SK-N-SH treated with all-trans-retinoic acid at 6 μM for 48 hours (cell line): Measurements from ENCODE around the gene PRDM11.

ENCODE experiments used
- ATAC-seq: fragments of 200-7000 bp; cut with Tn5 transposase; 3 replicates; pipeline ENCODE4 v1.9.1; 2020; ENCODE audit warnings: mild to moderate bottlenecking, moderate library complexity
- ARNTL ChIP-seq: fragments of 450-650 bp; formaldehyde crosslinking; IDR thresholded peaks from 2 replicates; pipeline ENCODE4 v1.5.0; 2020; ENCODE audit warnings: low read depth, mild to moderate bottlenecking, moderate library complexity, borderline replicate concordance
- BACH2 ChIP-seq: fragments of 250-450 bp; sonication (Bioruptor Pico); IDR thresholded peaks from 2 replicates; pipeline ENCODE4 v1.9.0; 2021; ENCODE audit warnings: mild to moderate bottlenecking, borderline replicate concordance
- CSDC2 ChIP-seq: fragments of 250-450 bp; sonication (Bioruptor Pico); IDR thresholded peaks from 2 replicates; pipeline ENCODE4 v1.5.0; 2020; ENCODE audit warnings: mild to moderate bottlenecking, moderate library complexity
- ESRRG ChIP-seq: fragments of 250-450 bp; sonication (Bioruptor Pico); IDR thresholded peaks from 2 replicates; pipeline ENCODE4 v1.6.1; 2021; ENCODE audit warnings: mild to moderate bottlenecking
- GLIS3 ChIP-seq: fragments of 250-450 bp; sonication (Bioruptor Pico); IDR thresholded peaks from 2 replicates; pipeline ENCODE4 v1.5.0; 2020; ENCODE audit warnings: mild to moderate bottlenecking, moderate library complexity
- ISL1 ChIP-seq: fragments of 250-450 bp; sonication (Bioruptor Pico); IDR thresholded peaks from 2 replicates; pipeline ENCODE4 v2.1.2; 2022; ENCODE audit warnings: mild to moderate bottlenecking, moderate library complexity
- OSR1 ChIP-seq: fragments of 250-450 bp; sonication (Bioruptor Pico); IDR thresholded peaks from 2 replicates; pipeline ENCODE4 v1.8.0; 2022; ENCODE audit warnings: moderate library complexity, mild to moderate bottlenecking, inconsistent platforms
- PPARA ChIP-seq: fragments of 250-450 bp; sonication (Bioruptor Pico); IDR thresholded peaks from 2 replicates; pipeline ENCODE4 v1.5.0; 2020; ENCODE audit warnings: mild to moderate bottlenecking, borderline replicate concordance
- RARB ChIP-seq: fragments of 250-450 bp; sonication (Bioruptor Pico); IDR thresholded peaks from 2 replicates; pipeline ENCODE4 v1.8.0; 2021; ENCODE audit warnings: mild to moderate bottlenecking, moderate library complexity
- SNAI2 ChIP-seq: fragments of 250-450 bp; sonication (Bioruptor Pico); IDR thresholded peaks from 2 replicates; pipeline ENCODE4 v1.5.0; 2020; ENCODE audit warnings: mild to moderate bottlenecking, moderate library complexity
- TCF4 ChIP-seq: fragments of 250-450 bp; sonication (Bioruptor Pico); IDR thresholded peaks from 2 replicates; pipeline ENCODE4 v1.8.0; 2021; ENCODE audit warnings: mild to moderate bottlenecking, moderate library complexity, borderline replicate concordance
- TOX ChIP-seq: fragments of 250-450 bp; sonication (Bioruptor Pico); IDR thresholded peaks from 2 replicates; pipeline ENCODE4 v1.8.0; 2021; ENCODE audit warnings: mild to moderate bottlenecking, moderate library complexity, borderline replicate concordance
- TSHZ2 ChIP-seq: fragments of 250-450 bp; sonication (Bioruptor Pico); IDR thresholded peaks from 2 replicates; pipeline ENCODE4 v1.5.0; 2020; ENCODE audit warnings: mild to moderate bottlenecking, moderate library complexity
- ZC3H10 ChIP-seq: fragments of 250-450 bp; sonication (Bioruptor Pico); IDR thresholded peaks from 2 replicates; pipeline ENCODE4 v1.5.1; 2021; ENCODE audit warnings: mild to moderate bottlenecking, moderate library complexity
- ZFP3 ChIP-seq: fragments of 250-450 bp; sonication (Bioruptor Pico); IDR thresholded peaks from 2 replicates; pipeline ENCODE4 v1.5.0; 2020; ENCODE audit warnings: mild to moderate bottlenecking, moderate library complexity
- ZFP30 ChIP-seq: fragments of 450-650 bp; formaldehyde crosslinking; IDR thresholded peaks from 2 replicates; pipeline ENCODE4 v1.5.0; 2022; ENCODE audit warnings: mild to moderate bottlenecking, moderate library complexity
- ZNF565 ChIP-seq: fragments of 450-650 bp; formaldehyde crosslinking; conservative IDR thresholded peaks from 2 replicates; pipeline ENCODE4 v1.5.0; 2020; ENCODE audit warnings: low read depth, mild to moderate bottlenecking, moderate library complexity
- ZNF70 ChIP-seq: fragments of 450-650 bp; formaldehyde crosslinking; IDR thresholded peaks from 2 replicates; pipeline ENCODE4 v1.5.0; 2020; ENCODE audit warnings: mild to moderate bottlenecking, moderate library complexity
- ZNF8 ChIP-seq: fragments of 450-650 bp; formaldehyde crosslinking; IDR thresholded peaks from 2 replicates; pipeline ENCODE4 v1.5.0; 2020; ENCODE audit warnings: mild to moderate bottlenecking, moderate library complexity
- TF ChIP-seq, protein P1 (sequence below): fragments of 250-450 bp; sonication (Bioruptor Pico); IDR thresholded peaks from 2 replicates; pipeline ENCODE4 v1.5.1; 2020; ENCODE audit warnings: low read depth, mild to moderate bottlenecking, moderate library complexity
- TF ChIP-seq, protein P2 (sequence below): fragments of 250-450 bp; sonication (Bioruptor Pico); IDR thresholded peaks from 2 replicates; pipeline ENCODE4 v1.8.0; 2020; ENCODE audit warnings: mild to moderate bottlenecking, moderate library complexity, borderline replicate concordance
- TF ChIP-seq, protein P3 (sequence below): fragments of 250-450 bp; sonication (Bioruptor Pico); IDR thresholded peaks from 2 replicates; pipeline ENCODE4 v1.5.1; 2021; ENCODE audit warnings: mild to moderate bottlenecking, moderate library complexity

Gene PRDM11

DNA sequence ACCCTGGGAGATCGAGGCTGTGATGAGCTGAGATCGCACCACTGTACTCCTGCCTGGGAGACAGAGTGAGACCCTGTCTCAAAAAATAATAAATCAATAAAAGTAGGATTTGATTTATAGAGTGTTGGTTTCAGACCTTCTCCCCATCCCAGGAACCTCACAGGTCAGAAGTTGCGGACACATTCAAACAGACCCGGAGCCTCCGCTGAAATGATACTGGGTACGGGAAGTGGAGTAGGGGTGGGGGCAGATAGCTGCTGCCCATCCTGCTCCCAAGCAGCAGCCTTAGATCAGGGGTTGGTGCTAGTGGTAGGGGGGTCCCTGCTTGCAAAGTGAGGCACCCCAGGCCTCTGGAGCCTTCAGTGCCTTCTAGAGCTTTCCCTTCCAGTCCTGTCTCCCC lies 7.8 kb downstream of the PRDM11 start:
- ATAC-seq = no peak

DNA sequence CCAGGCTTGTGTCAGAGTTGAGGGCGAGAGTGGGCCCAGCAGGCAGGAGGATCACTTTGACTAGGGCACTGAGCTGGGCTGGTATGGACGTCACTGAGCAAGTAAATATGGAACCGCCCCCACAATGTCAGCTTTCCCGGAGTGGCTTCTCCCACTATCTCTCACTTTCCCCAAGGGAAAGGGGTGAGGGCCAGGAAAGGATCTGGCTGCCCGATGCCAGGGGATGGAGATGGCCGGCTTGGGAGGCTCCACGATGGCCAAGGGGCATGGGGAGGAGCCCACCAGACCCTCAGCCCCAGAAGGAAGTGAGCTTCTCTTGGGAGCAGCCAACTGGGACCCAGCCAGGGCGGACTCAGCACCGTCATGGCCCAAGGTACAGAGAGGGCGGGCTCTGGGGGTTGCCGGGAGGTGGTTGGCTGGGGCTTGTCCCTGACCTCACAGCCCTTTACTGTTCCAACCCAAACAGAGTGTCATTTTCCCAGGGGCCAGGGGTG lies 8.7 kb downstream of the PRDM11 start:
- ATAC-seq = no peak
- TF ChIP-seq ISL1 (CRISPR knock-in tag) (no peak), BACH2 (CRISPR knock-in tag) (no peak), RARB (CRISPR knock-in tag) (no peak), TOX (CRISPR knock-in tag) (no peak), SNAI2 (CRISPR knock-in tag) (no peak), ZNF8 (CRISPR knock-in tag) (no peak)
- TF ChIP-seq, protein P1, sequence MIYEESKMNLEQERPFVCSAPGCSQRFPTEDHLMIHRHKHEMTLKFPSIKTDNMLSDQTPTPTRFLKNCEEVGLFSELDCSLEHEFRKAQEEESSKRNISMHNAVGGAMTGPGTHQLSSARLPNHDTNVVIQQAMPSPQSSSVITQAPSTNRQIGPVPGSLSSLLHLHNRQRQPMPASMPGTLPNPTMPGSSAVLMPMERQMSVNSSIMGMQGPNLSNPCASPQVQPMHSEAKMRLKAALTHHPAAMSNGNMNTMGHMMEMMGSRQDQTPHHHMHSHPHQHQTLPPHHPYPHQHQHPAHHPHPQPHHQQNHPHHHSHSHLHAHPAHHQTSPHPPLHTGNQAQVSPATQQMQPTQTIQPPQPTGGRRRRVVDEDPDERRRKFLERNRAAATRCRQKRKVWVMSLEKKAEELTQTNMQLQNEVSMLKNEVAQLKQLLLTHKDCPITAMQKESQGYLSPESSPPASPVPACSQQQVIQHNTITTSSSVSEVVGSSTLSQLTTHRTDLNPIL = no peak

More for the DNA sequence above, 7.8 kb downstream of the PRDM11 start:
- no peak for TF ChIP-seq BACH2 (CRISPR knock-in tag)

- TF ChIP-seq TCF4 (CRISPR knock-in tag) (no peak), PPARA (CRISPR knock-in tag) (no peak), ISL1 (CRISPR knock-in tag) (no peak), ZNF70 (CRISPR knock-in tag) (no peak), OSR1 (CRISPR knock-in tag) (no peak), ARNTL (CRISPR knock-in tag) (no peak), ESRRG (CRISPR knock-in tag) (no peak), ZC3H10 (CRISPR knock-in tag) (no peak), RARB (CRISPR knock-in tag) (no peak), TOX (CRISPR knock-in tag) (no peak), SNAI2 (CRISPR knock-in tag) (no peak), CSDC2 (no peak), TSHZ2 (CRISPR knock-in tag) (no peak), GLIS3 (CRISPR knock-in tag) (no peak), ZNF565 (CRISPR knock-in tag) (no peak)
- TF ChIP-seq, protein P2, sequence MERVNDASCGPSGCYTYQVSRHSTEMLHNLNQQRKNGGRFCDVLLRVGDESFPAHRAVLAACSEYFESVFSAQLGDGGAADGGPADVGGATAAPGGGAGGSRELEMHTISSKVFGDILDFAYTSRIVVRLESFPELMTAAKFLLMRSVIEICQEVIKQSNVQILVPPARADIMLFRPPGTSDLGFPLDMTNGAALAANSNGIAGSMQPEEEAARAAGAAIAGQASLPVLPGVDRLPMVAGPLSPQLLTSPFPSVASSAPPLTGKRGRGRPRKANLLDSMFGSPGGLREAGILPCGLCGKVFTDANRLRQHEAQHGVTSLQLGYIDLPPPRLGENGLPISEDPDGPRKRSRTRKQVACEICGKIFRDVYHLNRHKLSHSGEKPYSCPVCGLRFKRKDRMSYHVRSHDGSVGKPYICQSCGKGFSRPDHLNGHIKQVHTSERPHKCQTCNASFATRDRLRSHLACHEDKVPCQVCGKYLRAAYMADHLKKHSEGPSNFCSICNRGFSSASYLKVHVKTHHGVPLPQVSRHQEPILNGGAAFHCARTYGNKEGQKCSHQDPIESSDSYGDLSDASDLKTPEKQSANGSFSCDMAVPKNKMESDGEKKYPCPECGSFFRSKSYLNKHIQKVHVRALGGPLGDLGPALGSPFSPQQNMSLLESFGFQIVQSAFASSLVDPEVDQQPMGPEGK = no peak
- TF ChIP-seq, protein P1 = no peak
- TF ChIP-seq, protein P3, sequence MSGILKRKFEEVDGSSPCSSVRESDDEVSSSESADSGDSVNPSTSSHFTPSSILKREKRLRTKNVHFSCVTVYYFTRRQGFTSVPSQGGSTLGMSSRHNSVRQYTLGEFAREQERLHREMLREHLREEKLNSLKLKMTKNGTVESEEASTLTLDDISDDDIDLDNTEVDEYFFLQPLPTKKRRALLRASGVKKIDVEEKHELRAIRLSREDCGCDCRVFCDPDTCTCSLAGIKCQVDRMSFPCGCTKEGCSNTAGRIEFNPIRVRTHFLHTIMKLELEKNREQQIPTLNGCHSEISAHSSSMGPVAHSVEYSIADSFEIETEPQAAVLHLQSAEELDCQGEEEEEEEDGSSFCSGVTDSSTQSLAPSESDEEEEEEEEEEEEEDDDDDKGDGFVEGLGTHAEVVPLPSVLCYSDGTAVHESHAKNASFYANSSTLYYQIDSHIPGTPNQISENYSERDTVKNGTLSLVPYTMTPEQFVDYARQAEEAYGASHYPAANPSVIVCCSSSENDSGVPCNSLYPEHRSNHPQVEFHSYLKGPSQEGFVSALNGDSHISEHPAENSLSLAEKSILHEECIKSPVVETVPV (CRISPR knock-in tag) = no peak
- ATAC-seq = no peak
These were observed 9.3 kb downstream of the PRDM11 start for GRCh38 chr11:45155627-45156180.

GRCh38 chr11:45156201-45156600 lies 9.8 kb downstream of the PRDM11 start:
- no peak for ATAC-seq
- TF ChIP-seq, protein P3 (CRISPR knock-in tag) = no peak
- TF ChIP-seq OSR1 (CRISPR knock-in tag) (no peak), TOX (CRISPR knock-in tag) (no peak), ARNTL (CRISPR knock-in tag) (no peak), SNAI2 (CRISPR knock-in tag) (no peak), RARB (CRISPR knock-in tag) (no peak), ZFP3 (CRISPR knock-in tag) (no peak), BACH2 (CRISPR knock-in tag) (no peak), ZC3H10 (CRISPR knock-in tag) (no peak), ZNF565 (CRISPR knock-in tag) (no peak), PPARA (CRISPR knock-in tag) (no peak), ZNF8 (CRISPR knock-in tag) (no peak), ZFP30 (no peak), CSDC2 (no peak), TCF4 (CRISPR knock-in tag) (no peak), ZNF70 (CRISPR knock-in tag) (no peak), ESRRG (CRISPR knock-in tag) (no peak)
- TF ChIP-seq, protein P2 = no peak
